Measurements from ENCODE around the gene AZU1.
A peak's percentile ranks its signal among the peaks of the same experiment; 100 is the strongest.

The AZU1 gene, protein sequence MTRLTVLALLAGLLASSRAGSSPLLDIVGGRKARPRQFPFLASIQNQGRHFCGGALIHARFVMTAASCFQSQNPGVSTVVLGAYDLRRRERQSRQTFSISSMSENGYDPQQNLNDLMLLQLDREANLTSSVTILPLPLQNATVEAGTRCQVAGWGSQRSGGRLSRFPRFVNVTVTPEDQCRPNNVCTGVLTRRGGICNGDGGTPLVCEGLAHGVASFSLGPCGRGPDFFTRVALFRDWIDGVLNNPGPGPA

DNA sequence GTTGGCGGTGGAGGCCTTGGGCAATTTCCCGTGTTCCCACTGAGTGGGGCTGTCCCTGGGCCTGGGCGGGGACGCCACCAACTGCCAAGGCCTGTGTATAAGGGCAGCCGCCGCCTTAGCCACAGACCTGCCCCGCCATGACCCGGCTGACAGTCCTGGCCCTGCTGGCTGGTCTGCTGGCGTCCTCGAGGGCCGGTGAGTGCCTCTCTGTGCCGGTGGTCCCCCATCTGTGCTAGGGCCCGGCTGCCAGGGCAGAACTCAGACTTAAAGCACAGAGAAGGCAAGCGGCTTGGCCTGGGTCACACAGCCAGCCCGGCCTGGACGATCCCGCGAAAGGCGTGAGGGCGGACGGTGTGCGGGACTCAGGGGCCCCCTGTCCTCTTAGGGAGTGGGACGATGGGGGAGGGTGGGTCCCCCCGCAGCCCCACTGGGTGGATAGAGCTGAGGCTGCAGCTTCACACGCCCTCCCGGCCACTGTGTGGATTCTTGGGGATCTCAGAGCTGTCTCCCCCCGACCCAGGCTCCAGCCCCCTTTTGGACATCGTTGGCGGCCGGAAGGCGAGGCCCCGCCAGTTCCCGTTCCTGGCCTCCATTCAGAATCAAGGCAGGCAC, at the start of gene AZU1:
Gene AZU1, plus strand, starts transcription at position 128 of the 612 bp plus-strand sequence. Its CDS starts 10 bp downstream, at position 138.
- Histone ChIP-seq H3K4me1 (ENCODE audit: control insufficient read depth in 5 of 5, insufficient read depth in 5 of 5, low read length in 5 of 5) (peaks cover 0 to 10% (median 6%) of the 10 kb centered on the region in 5 donors), H3K4me3 (ENCODE audit: low read depth in 1 of 5, low read length in 5 of 5) (no peak within 1 kb of the TSS), H3K9me3 (ENCODE audit: control insufficient read depth in 5 of 5, low read length in 5 of 5) (no peaks in the 10 kb centered on the region), H3K27ac (ENCODE audit: low read depth, low read length) (no peak within 1 kb of the TSS), H3K9ac (ENCODE audit: low read length in 5 of 5) (no peak within 1 kb of the TSS), H3K36me3 (ENCODE audit: control insufficient read depth in 5 of 5, insufficient read depth in 5 of 5, low read length in 5 of 5) (no peaks in the 10 kb centered on the region), H3K27me3 (ENCODE audit: control insufficient read depth in 5 of 5, insufficient read depth in 4 of 5, low read length in 5 of 5) (peaks cover 17 to 32% (median 26%) of the 10 kb centered on the region in 5 donors)

- Histone ChIP-seq H3K36me3 (ENCODE audit: control insufficient read depth in 5 of 5, insufficient read depth in 5 of 5, low read length in 5 of 5) (no peaks in the 10 kb centered on the region), H3K27me3 (ENCODE audit: control insufficient read depth in 5 of 5, insufficient read depth in 4 of 5, low read length in 5 of 5) (no peaks in the 10 kb centered on the region), H3K9me3 (ENCODE audit: control insufficient read depth in 5 of 5, low read length in 5 of 5) (no peaks in the 10 kb centered on the region), H3K27ac (ENCODE audit: low read depth, low read length) (peak overlapping the region; percentile 70), H3K4me1 (ENCODE audit: control insufficient read depth in 5 of 5, insufficient read depth in 5 of 5, low read length in 5 of 5) (peaks cover 3 to 32% (median 24%) of the 10 kb centered on the region in 5 donors), H3K9ac (ENCODE audit: low read length in 5 of 5) (peak overlapping the region in 2 of 5 donors; percentile 26 to 28), H3K4me3 (ENCODE audit: low read depth in 1 of 5, low read length in 5 of 5) (peak overlapping the region in 4 of 5 donors; percentile 2 to 40 (median 10))
Measured at GRCh38 chr19:778910-779653, 48.6 kb upstream of the AZU1 start.

DNA sequence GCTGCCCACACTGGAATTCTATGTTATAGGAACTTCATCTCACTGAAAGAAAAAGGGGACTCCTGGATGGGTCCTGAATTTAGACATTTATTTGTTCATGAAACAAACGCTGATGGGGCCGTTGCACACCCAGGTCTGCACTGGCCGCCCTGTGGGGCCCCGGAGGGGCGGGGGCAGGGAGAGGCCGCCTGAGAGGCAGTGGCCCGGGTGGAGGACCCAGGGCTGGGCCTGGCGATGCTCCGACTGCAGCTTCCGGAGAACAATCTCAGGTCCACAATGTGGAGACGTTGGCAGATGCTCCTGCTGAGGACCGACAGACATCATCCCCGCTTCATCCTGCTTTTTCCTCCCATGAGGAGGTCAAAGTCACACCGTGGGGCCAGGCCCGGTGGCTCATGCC, 46.7 kb upstream of the AZU1 start:
- peak overlapping the region in 1 of 5 donors; percentile 48 for H3K9ac ChIP-seq (ENCODE audit: low read length in 5 of 5)
- H3K36me3 ChIP-seq (ENCODE audit: control insufficient read depth in 5 of 5, insufficient read depth in 5 of 5, low read length in 5 of 5): no peaks in the 10 kb centered on the region
- peaks cover 3 to 38% (median 24%) of the 10 kb centered on the region in 5 donors for H3K4me1 ChIP-seq (ENCODE audit: control insufficient read depth in 5 of 5, insufficient read depth in 5 of 5, low read length in 5 of 5)
- no peaks in the 10 kb centered on the region for H3K27me3 ChIP-seq (ENCODE audit: control insufficient read depth in 5 of 5, insufficient read depth in 4 of 5, low read length in 5 of 5)
- no peak overlapping the region for H3K27ac ChIP-seq (ENCODE audit: low read depth, low read length)
- no peaks in the 10 kb centered on the region for H3K9me3 ChIP-seq (ENCODE audit: control insufficient read depth in 5 of 5, low read length in 5 of 5)
- H3K4me3 ChIP-seq (ENCODE audit: low read depth in 1 of 5, low read length in 5 of 5): no peak overlapping the region

DNA sequence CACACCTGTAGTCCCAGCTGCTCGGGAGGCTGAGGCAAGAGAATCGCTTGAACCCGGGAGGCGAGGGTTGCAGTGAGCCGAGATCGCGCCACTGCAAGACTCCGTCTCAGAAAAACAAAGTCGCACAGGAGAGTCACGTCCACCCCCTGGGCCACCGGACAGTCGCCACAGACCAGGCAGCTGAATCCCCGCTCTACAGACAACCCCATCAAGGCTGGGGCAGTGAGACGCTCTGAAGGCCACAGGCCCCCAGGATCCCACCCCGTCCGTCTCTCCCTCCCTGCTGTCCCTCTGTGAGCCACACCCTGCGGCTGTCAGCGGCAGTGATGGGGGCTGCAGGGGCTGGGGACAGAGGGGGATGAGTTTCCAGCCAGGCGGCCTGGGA, 45.8 kb upstream of the AZU1 start:
- Histone ChIP-seq H3K36me3 (ENCODE audit: control insufficient read depth in 5 of 5, insufficient read depth in 5 of 5, low read length in 5 of 5) (no peaks in the 10 kb centered on the region), H3K9ac (ENCODE audit: low read length in 5 of 5) (peak overlapping the region in 3 of 5 donors; percentile 13 to 64 (median 45)), H3K27me3 (ENCODE audit: control insufficient read depth in 5 of 5, insufficient read depth in 4 of 5, low read length in 5 of 5) (no peaks in the 10 kb centered on the region), H3K9me3 (ENCODE audit: control insufficient read depth in 5 of 5, low read length in 5 of 5) (no peaks in the 10 kb centered on the region), H3K27ac (ENCODE audit: low read depth, low read length) (peak overlapping the region; percentile 88), H3K4me3 (ENCODE audit: low read depth in 1 of 5, low read length in 5 of 5) (peak overlapping the region in 3 of 5 donors; percentile 36 to 56 (median 47)), H3K4me1 (ENCODE audit: control insufficient read depth in 5 of 5, insufficient read depth in 5 of 5, low read length in 5 of 5) (peaks cover 3 to 38% (median 24%) of the 10 kb centered on the region in 5 donors)

DNA sequence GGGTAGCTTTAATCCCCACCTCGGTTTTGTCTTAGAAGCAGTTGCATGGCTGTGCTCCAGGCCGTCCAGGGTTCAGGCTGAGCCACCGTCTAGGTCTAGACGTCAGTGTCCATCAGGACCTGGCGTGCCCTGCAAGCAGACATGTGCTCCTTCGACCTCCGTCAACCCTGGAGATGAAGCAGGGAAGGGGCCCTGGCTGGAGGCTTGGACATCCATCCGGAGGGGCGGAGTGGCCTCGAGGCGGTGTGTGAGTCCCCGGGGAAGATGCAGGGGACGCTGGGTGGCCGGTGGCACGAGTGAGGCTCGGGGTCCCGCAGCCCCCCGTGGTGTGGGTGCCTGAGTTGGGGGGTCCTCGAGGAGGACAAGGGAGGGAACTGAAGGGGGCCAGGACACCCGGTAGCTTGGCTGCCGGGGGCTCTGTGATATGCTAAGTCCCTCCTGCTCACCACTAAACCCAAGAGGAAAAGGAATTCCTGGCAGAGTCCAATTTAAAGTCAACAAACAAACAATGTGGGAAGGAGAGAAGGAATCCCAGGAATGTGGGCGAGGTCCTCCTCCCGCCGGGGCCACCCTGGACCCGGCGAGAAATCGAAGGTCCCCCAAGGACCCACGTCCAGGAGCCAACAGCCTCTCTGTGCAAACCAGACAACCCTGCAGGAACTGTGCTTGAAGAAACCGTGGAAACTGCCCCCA, 45.3 kb upstream of the AZU1 start:
- peak overlapping the region; percentile 88 for H3K27ac ChIP-seq (ENCODE audit: low read depth, low read length)
- peak overlapping the region in 3 of 5 donors; percentile 45 to 64 (median 56) for H3K9ac ChIP-seq (ENCODE audit: low read length in 5 of 5)

GRCh38 chr19:782878-783668, 44.6 kb upstream of the AZU1 start:
- Histone ChIP-seq H3K27me3 (ENCODE audit: control insufficient read depth in 5 of 5, insufficient read depth in 4 of 5, low read length in 5 of 5) (no peaks in the 10 kb centered on the region), H3K4me3 (ENCODE audit: low read depth in 1 of 5, low read length in 5 of 5) (peak overlapping the region in 2 of 5 donors; percentile 47 to 56), H3K27ac (ENCODE audit: low read depth, low read length) (peak overlapping the region; percentile 88), H3K9me3 (ENCODE audit: control insufficient read depth in 5 of 5, low read length in 5 of 5) (no peaks in the 10 kb centered on the region), H3K4me1 (ENCODE audit: control insufficient read depth in 5 of 5, insufficient read depth in 5 of 5, low read length in 5 of 5) (peaks cover 3 to 45% (median 24%) of the 10 kb centered on the region in 5 donors), H3K9ac (ENCODE audit: low read length in 5 of 5) (peak overlapping the region in 2 of 5 donors; percentile 8 to 64), H3K36me3 (ENCODE audit: control insufficient read depth in 5 of 5, insufficient read depth in 5 of 5, low read length in 5 of 5) (no peaks in the 10 kb centered on the region)

More for the DNA sequence above, 45.3 kb upstream of the AZU1 start:
- Histone ChIP-seq H3K9me3 (ENCODE audit: control insufficient read depth in 5 of 5, low read length in 5 of 5) (no peaks in the 10 kb centered on the region), H3K36me3 (ENCODE audit: control insufficient read depth in 5 of 5, insufficient read depth in 5 of 5, low read length in 5 of 5) (no peaks in the 10 kb centered on the region), H3K27me3 (ENCODE audit: control insufficient read depth in 5 of 5, insufficient read depth in 4 of 5, low read length in 5 of 5) (no peaks in the 10 kb centered on the region), H3K4me3 (ENCODE audit: low read depth in 1 of 5, low read length in 5 of 5) (peak overlapping the region in 4 of 5 donors; percentile 14 to 56 (median 42)), H3K4me1 (ENCODE audit: control insufficient read depth in 5 of 5, insufficient read depth in 5 of 5, low read length in 5 of 5) (peaks cover 3 to 38% (median 24%) of the 10 kb centered on the region in 5 donors)

GRCh38 chr19:784541-784940, 43.1 kb upstream of the AZU1 start:
- Histone ChIP-seq H3K27ac (ENCODE audit: low read depth, low read length) (peak overlapping the region; percentile 46), H3K9me3 (ENCODE audit: control insufficient read depth in 5 of 5, low read length in 5 of 5) (no peaks in the 10 kb centered on the region), H3K4me3 (ENCODE audit: low read depth in 1 of 5, low read length in 5 of 5) (no peak overlapping the region), H3K9ac (ENCODE audit: low read length in 5 of 5) (no peak overlapping the region), H3K27me3 (ENCODE audit: control insufficient read depth in 5 of 5, insufficient read depth in 4 of 5, low read length in 5 of 5) (no peaks in the 10 kb centered on the region), H3K36me3 (ENCODE audit: control insufficient read depth in 5 of 5, insufficient read depth in 5 of 5, low read length in 5 of 5) (no peaks in the 10 kb centered on the region), H3K4me1 (ENCODE audit: control insufficient read depth in 5 of 5, insufficient read depth in 5 of 5, low read length in 5 of 5) (peaks cover 5 to 49% (median 27%) of the 10 kb centered on the region in 5 donors)

DNA sequence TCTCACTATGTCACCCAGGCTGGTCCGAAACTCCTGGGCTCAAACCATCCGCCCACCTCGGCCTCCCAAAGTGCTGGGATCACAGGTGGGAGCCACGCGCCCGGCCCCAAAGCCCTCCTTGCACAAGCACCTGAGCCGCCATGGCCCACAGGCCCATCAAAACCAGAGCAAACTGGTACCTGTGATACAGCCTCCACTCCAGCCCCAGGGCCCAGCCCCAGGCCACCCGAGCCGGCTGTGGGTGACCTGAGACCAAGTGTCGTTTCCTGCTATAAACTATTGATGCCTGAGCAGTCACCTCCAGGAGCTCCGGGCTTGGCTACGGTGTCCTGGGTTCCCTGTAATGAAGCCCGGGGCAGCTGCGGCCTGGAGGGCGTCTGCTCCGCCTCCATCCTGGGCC, 40.1 kb upstream of the AZU1 start:
- Histone ChIP-seq H3K36me3 (ENCODE audit: control insufficient read depth in 5 of 5, insufficient read depth in 5 of 5, low read length in 5 of 5) (no peaks in the 10 kb centered on the region), H3K9ac (ENCODE audit: low read length in 5 of 5) (no peak overlapping the region), H3K4me3 (ENCODE audit: low read depth in 1 of 5, low read length in 5 of 5) (no peak overlapping the region), H3K9me3 (ENCODE audit: control insufficient read depth in 5 of 5, low read length in 5 of 5) (no peaks in the 10 kb centered on the region), H3K4me1 (ENCODE audit: control insufficient read depth in 5 of 5, insufficient read depth in 5 of 5, low read length in 5 of 5) (peaks cover 5 to 56% (median 21%) of the 10 kb centered on the region in 5 donors), H3K27ac (ENCODE audit: low read depth, low read length) (no peak overlapping the region), H3K27me3 (ENCODE audit: control insufficient read depth in 5 of 5, insufficient read depth in 4 of 5, low read length in 5 of 5) (no peaks in the 10 kb centered on the region)

- Histone ChIP-seq H3K4me3 (ENCODE audit: low read depth in 1 of 5, low read length in 5 of 5) (peak overlapping the region in 3 of 5 donors; percentile 7 to 45 (median 32)), H3K9me3 (ENCODE audit: control insufficient read depth in 5 of 5, low read length in 5 of 5) (no peaks in the 10 kb centered on the region), H3K27ac (ENCODE audit: low read depth, low read length) (peak overlapping the region; percentile 50), H3K27me3 (ENCODE audit: control insufficient read depth in 5 of 5, insufficient read depth in 4 of 5, low read length in 5 of 5) (no peaks in the 10 kb centered on the region), H3K9ac (ENCODE audit: low read length in 5 of 5) (peak overlapping the region in 1 of 5 donors; percentile 58), H3K36me3 (ENCODE audit: control insufficient read depth in 5 of 5, insufficient read depth in 5 of 5, low read length in 5 of 5) (no peaks in the 10 kb centered on the region), H3K4me1 (ENCODE audit: control insufficient read depth in 5 of 5, insufficient read depth in 5 of 5, low read length in 5 of 5) (peaks cover 5 to 49% (median 17%) of the 10 kb centered on the region in 5 donors)
Measured at GRCh38 chr19:788686-788982, 39.0 kb upstream of the AZU1 start.
